Smooth muscle cell of the brain vasculature (primary cell): ENCODE data around the gene PRSS53.

Experiments
- DNase-seq: peaks from one replicate; pipeline ENCODE4 v3.0.0-alpha.2; 2012; ENCODE audit warnings: low read depth, low spot score

PRSS53 gene

DNA sequence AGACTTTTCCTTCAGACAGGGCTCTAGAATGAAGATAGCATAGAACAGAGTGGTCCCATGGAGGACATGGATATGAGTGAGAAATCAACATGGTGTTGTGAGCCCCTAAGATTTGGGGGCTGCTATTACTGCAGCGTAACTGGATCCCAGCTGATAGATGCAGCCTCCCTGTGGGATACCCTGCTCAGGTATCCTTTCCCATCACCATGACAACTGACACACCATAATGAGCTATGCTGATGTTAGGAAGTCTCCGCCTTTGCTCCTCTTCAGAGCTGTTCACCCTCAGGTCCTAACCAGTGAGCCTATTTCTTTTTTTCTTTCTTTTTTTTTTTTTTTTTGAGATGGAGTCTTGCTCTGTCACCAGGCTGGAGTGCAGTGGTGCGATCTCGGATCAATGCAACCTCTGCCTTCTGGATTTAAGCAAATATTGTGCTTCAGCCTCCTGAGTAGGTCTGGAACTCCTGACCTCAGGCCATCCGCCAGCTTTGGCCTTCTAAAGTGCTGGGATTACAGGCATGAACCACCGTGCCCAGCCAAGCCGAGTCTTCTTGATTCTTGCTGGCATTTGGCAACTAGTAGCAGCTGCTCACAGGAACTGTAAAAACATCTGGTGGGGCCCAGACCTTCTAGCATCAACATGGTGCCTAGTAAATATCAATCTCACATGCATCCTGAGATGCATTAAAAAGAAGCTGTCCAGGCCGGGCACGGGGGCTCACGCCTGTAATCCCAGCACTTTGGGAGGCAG, 38.3 kb downstream of the PRSS53 start:
- DNase-seq = no peak

GRCh38 chr16:31043898-31044481, 44.8 kb downstream of the PRSS53 start:
- no peak for DNase-seq

DNA sequence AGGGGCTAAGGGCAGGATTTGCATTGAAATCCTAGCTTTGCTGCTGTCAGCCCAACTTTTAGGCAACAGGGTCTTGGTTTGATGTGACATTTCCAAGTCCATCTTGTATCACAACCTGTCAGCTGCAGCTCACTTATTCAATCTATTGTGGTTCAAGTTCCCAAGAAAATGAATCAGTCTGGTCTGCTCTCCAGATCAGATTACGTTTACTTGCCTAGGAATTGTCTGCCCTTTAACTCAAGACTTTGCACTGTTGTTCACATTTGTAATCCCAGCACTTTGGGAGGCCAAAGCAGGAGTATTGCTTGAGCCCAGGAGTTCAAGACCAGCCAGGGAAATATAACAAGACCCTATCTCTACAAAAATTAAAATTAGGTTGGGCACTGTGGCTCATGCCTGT, 45.4 kb downstream of the PRSS53 start:
- DNase-seq = no peak

DNA sequence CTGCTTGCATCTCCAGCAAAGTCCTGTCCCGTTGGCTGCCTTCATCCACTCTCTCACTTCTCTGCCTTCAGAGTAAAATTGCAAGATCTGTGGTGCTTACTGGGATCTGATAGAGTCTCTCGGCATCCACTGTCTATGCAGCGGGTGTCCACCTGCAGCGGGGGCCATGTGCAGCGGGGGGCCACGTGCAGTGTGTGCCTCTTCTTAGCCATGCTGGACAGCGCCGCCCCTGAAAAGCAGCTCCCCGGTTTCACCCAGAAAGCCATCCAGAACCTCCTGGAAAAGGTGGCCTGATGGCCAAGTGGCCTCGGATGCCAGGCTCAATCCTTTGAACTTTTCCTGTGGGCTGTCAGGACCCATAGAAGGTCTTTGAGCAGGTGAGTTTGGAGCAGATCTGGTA, 45.9 kb downstream of the PRSS53 start:
- DNase-seq = no peak

- DNase-seq = no peak
Measured at GRCh38 chr16:31038993-31039392, 49.8 kb downstream of the PRSS53 start.

DNA sequence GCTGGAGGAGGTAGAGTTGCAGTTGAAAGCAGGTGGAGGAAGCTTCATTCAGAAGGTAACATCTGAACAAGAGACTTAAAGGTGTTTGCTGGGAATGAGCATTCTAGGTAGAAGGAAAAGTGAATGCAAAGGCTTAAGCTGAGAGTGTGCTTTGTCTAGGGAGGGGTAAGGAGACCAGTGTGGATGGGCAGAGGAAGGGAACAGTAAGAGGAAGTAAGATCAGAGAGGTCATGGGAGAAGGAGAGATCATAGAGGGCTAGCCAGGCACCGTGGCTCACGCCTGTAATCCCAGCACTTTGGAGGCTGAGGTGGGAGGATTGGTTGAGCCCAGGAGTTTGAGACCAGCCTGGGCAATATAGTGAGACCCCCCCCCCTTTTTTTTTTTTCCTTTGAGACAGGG, 52.1 kb downstream of the PRSS53 start:
- DNase-seq = no peak

DNA sequence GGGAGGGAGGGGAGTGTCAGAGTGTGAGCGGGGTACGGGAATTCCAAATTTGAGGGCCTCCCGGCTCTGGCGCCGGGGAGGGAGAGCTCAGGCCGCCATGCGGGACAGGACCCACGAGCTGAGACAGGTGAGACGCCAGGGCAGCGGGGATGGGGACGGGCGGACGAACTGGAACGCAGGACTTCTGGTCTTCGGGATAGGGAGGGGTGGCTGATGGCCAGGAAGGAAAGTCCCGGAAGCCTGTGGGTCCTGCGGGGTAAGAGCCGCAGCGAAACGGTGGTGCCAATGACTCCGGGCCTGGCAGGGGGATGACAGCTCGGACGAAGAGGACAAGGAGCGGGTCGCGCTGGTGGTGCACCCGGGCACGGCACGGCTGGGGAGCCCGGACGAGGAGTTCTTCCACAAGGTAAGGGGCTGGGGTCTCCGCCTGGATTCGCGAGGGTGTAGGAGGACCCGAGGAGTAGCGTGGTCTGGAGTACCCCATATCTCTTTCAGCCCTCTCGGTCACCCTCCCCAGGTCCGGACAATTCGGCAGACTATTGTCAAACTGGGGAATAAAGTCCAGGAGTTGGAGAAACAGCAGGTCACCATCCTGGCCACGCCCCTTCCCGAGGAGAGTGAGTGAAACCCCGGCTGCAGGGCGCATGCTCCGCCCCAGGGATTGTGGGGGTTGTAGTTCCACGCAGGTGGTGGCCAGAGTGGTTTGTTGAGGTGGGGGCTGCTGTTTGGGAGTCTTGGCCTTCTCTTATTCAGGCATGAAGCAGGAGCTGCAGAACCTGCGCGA, 54.8 kb downstream of the PRSS53 start:
- DNase-seq = no peak
